HCT116 (cell line): ENCODE results near the gene ITIH5. TPM values are rescaled to one million over a fixed set of nuclear protein-coding genes. Genes with fewer than 3 reads are reported as not detected.

Experiments
- ATAC-seq: fragments of 200-7000 bp; cut with Tn5 transposase; 2 replicates; pipeline ENCODE4 v1.9.1; 2020; ENCODE audit warnings: mild to moderate bottlenecking, moderate library complexity
- BruUV-seq: library from RNA; stranded (reverse); fragments of 400-500 nt; replicated peaks from 2 replicates; lab custom pipeline; 2021; lab: Mats Ljungman, UMichigan
- CTCF ChIA-PET: fragments of 300-600 bp; sonication (Branson Sonifier 250); formaldehyde crosslinking; loops from one replicate; lab custom pipeline; 2021; ENCODE audit warnings: antibody characterized with exemption; lab: Charles Lee
- POLR2A ChIA-PET: fragments of 300-600, 350-600 bp; sonication (Branson Sonifier 250); formaldehyde crosslinking; loops from one replicate; lab custom pipeline; 2021; ENCODE audit warnings: antibody characterized with exemption; lab: Charles Lee
- RAD21 ChIA-PET, 2 experiments: fragments of 300-600 bp; sonication (Branson Sonifier 250); formaldehyde crosslinking; loops; one replicate each; lab custom pipeline; 2023; ENCODE audit warnings: low total read pairs in 2 of 2; ENCODE audit not compliant: uncharacterized antibody in 2 of 2, unreplicated experiment in 2 of 2, low non-redundant PET in 1 of 2; lab: Charles Lee
- DNase-seq: peaks from one replicate; pipeline ENCODE4 v3.0.0-alpha.2; 2010; ENCODE audit warnings: low read depth, low spot score
- H2AFZ ChIP-seq: fragments of 200-600 bp; shearing (Covaris generic), sonication (generic); 2 replicates; pipeline ENCODE4 v1.6.1; 2017; ENCODE audit warnings: low read depth, mixed run types, mixed read lengths, antibody characterized with exemption, low read length; ENCODE audit not compliant: poor library complexity, severe bottlenecking
- H3K27ac ChIP-seq: 2 replicates; pipeline ENCODE4 v1.5.1; 2012; ENCODE audit warnings: low read depth, low read length
- H3K27me3 ChIP-seq: fragments of 200-600 bp; sonication (generic); 2 replicates; pipeline ENCODE4 v1.6.1; 2016; ENCODE audit warnings: mixed run types, low read length, mixed read lengths; ENCODE audit not compliant: insufficient read depth
- H3K36me3 ChIP-seq, 2 experiments: fragments of 200-500 bp in 1 of 2; fragments of 200-600 bp in 1 of 2; sonication (Bioruptor generic) in 1 of 2; sonication (generic) in 1 of 2; 2 replicates each; pipeline versions ENCODE4 v1.5.1 to v1.6.1; 2014 to 2016; ENCODE audit warnings: low read length in 2 of 2, inconsistent platforms in 1 of 2, mixed read lengths in 1 of 2, mixed run types in 1 of 2; ENCODE audit not compliant: insufficient read depth in 2 of 2, control insufficient read depth in 1 of 2
- H3K4me1 ChIP-seq, 2 experiments: fragments of 200-600 bp in 1 of 2; sonication (generic) in 1 of 2; 2 replicates each; pipeline versions ENCODE4 v1.5.1 to v1.6.1; 2012 to 2017; ENCODE audit warnings: low read length in 2 of 2, inconsistent platforms in 1 of 2, mild to moderate bottlenecking in 1 of 2, mixed read lengths in 1 of 2, mixed run types in 1 of 2, moderate library complexity in 1 of 2; ENCODE audit not compliant: insufficient read depth in 2 of 2, control insufficient read depth in 1 of 2
- H3K4me2 ChIP-seq: fragments of 200-600 bp; sonication (generic); 2 replicates; pipeline ENCODE4 v1.6.1; 2017; ENCODE audit warnings: mixed run types, low read length, mixed read lengths
- H3K4me3 ChIP-seq, 2 experiments: fragments of 200-600 bp in 1 of 2; sonication (generic) in 1 of 2; replicated peaks in 1 of 2; 2 replicates each; pipeline ENCODE4 v1.5.1; 2011 to 2016; ENCODE audit warnings: low read length in 2 of 2, control low read depth in 1 of 2, low read depth in 1 of 2, mild to moderate bottlenecking in 1 of 2, mixed read lengths in 1 of 2, mixed run types in 1 of 2
- H3K79me2 ChIP-seq: fragments of 200-600 bp; sonication (generic); 2 replicates; pipeline ENCODE4 v1.6.1; 2017; ENCODE audit warnings: mild to moderate bottlenecking, mixed run types, low read length, moderate library complexity, mixed read lengths; ENCODE audit not compliant: insufficient read depth
- H3K9ac ChIP-seq: fragments of 200-600 bp; sonication (generic); 2 replicates; pipeline ENCODE4 v1.6.1; 2016; ENCODE audit warnings: low read length, mixed read lengths
- H3K9me2 ChIP-seq: fragments of 200-600 bp; sonication (generic), shearing (Covaris generic); 2 replicates; pipeline ENCODE4 v1.6.1; 2017; ENCODE audit warnings: mixed run types, mild to moderate bottlenecking, moderate library complexity; ENCODE audit not compliant: insufficient read depth
- H3K9me3 ChIP-seq, 2 experiments: fragments of 200-500 bp in 1 of 2; fragments of 200-600 bp in 1 of 2; sonication (Bioruptor generic) in 1 of 2; sonication (generic) in 1 of 2; 2 replicates each; pipeline ENCODE4 v1.6.1; 2014 to 2017; ENCODE audit warnings: low read length in 2 of 2, mixed read lengths in 2 of 2, inconsistent platforms in 1 of 2, low read depth in 1 of 2, mild to moderate bottlenecking in 1 of 2, mixed run types in 1 of 2, moderate library complexity in 1 of 2; ENCODE audit not compliant: control insufficient read depth in 1 of 2, insufficient read depth in 1 of 2
- H4K20me1 ChIP-seq: fragments of 200-600 bp; sonication (generic), shearing (Covaris generic); 2 replicates; pipeline ENCODE4 v1.6.1; 2017; ENCODE audit warnings: mixed run types, mild to moderate bottlenecking, moderate library complexity; ENCODE audit not compliant: insufficient read depth
- ATF3 ChIP-seq: IDR thresholded peaks from 2 replicates; pipeline ENCODE4 v1.6.1; 2012
- CBX3 ChIP-seq: IDR thresholded peaks from 2 replicates; pipeline ENCODE4 v1.6.1; 2012; ENCODE audit warnings: low read depth
- CTCF ChIP-seq, 3 experiments: fragments of 200-600 bp in 1 of 3; sonication (generic) in 1 of 3; IDR thresholded peaks in 2 of 3; conservative IDR thresholded peaks in 1 of 3; 2 replicates each; pipeline ENCODE4 v1.5.1; 2012 to 2017; ENCODE audit warnings: low read depth in 2 of 3, low read length in 2 of 3, antibody characterized with exemption in 1 of 3, borderline replicate concordance in 1 of 3, control low read depth in 1 of 3, mild to moderate bottlenecking in 1 of 3, mixed read lengths in 1 of 3, mixed run types in 1 of 3, moderate library complexity in 1 of 3; ENCODE audit not compliant: insufficient read depth in 1 of 3
- EGR1 ChIP-seq: IDR thresholded peaks from 2 replicates; pipeline ENCODE4 v1.6.1; 2012; ENCODE audit warnings: low read depth
- ELF1 ChIP-seq: IDR thresholded peaks from 2 replicates; pipeline ENCODE4 v1.6.1; 2012; ENCODE audit warnings: low read depth, borderline replicate concordance
- EZH2 ChIP-seq: fragments of 200-600 bp; sonication (generic); IDR thresholded peaks from 2 replicates; pipeline ENCODE4 v1.6.1; 2017; ENCODE audit warnings: antibody characterized with exemption, mixed run types
- EZH2phosphoT487 ChIP-seq: fragments of 200-600 bp; IDR thresholded peaks from 2 replicates; pipeline ENCODE4 v1.6.1; 2018; ENCODE audit warnings: antibody characterized with exemption, borderline replicate concordance
- MAX ChIP-seq: IDR thresholded peaks from 2 replicates; pipeline ENCODE4 v1.6.1; 2012
- POLR2A ChIP-seq: IDR thresholded peaks from 2 replicates; pipeline ENCODE4 v1.7.0; 2011; ENCODE audit warnings: borderline replicate concordance; ENCODE audit not compliant: insufficient read depth, insufficient read length; ENCODE audit errors: extremely low read depth
- POLR2AphosphoS5 ChIP-seq: IDR thresholded peaks from 2 replicates; pipeline ENCODE4 v1.6.1; 2011; ENCODE audit warnings: mild to moderate bottlenecking, low read depth, low read length, moderate library complexity
- RAD21 ChIP-seq: IDR thresholded peaks from 2 replicates; pipeline ENCODE4 v1.6.1; 2012; ENCODE audit warnings: low read depth, mild to moderate bottlenecking
- REST ChIP-seq: IDR thresholded peaks from 2 replicates; pipeline ENCODE4 v1.6.1; 2012; ENCODE audit warnings: low read depth
- SP1 ChIP-seq: IDR thresholded peaks from 2 replicates; pipeline ENCODE4 v1.6.1; 2012; ENCODE audit warnings: low read depth
- SRF ChIP-seq: IDR thresholded peaks from 2 replicates; pipeline ENCODE4 v1.6.1; 2012; ENCODE audit warnings: low read depth
- TCF7L2 ChIP-seq: IDR thresholded peaks from 2 replicates; pipeline ENCODE4 v1.7.0; 2011; ENCODE audit warnings: borderline replicate concordance, inconsistent platforms; ENCODE audit not compliant: insufficient read depth, insufficient read length; ENCODE audit errors: extremely low read depth
- YY1 ChIP-seq: IDR thresholded peaks from 2 replicates; pipeline ENCODE4 v1.6.1; 2011; ENCODE audit warnings: low read length, low read depth, moderate library complexity, mild to moderate bottlenecking; ENCODE audit not compliant: insufficient replicate concordance; ENCODE audit errors: extremely low read depth
- ZBTB33 ChIP-seq: IDR thresholded peaks from 2 replicates; pipeline ENCODE4 v1.6.1; 2011; ENCODE audit warnings: mild to moderate bottlenecking, low read length, moderate library complexity; ENCODE audit not compliant: insufficient replicate concordance; ENCODE audit errors: extremely low read depth
- ZFX ChIP-seq: fragments of 450-650 bp; IDR thresholded peaks from 2 replicates; pipeline ENCODE4 v1.6.1; 2017
- ZNF274 ChIP-seq: fragments of 200-500 bp; sonication (Bioruptor generic); IDR thresholded peaks from 2 replicates; pipeline ENCODE4 v1.6.1; 2014; ENCODE audit warnings: mild to moderate bottlenecking, low read depth, low read length, inconsistent platforms
- intact Hi-C: fragments of 100-400 bp; cut with micrococcal nuclease; formaldehyde crosslinking; loops from 2 replicates; pipeline ENCODE4 v1.10.0; 2022
- total RNA-seq: library from RNA; stranded (reverse); gene quantifications from one replicate; pipeline ENCODE4 v1.2.1, GENCODE V29; 2021; ENCODE audit not compliant: unreplicated experiment

Gene ITIH5
- total RNA-seq, 1 experiment from 2014 or later: not detected

GRCh38 chr10:7596356-7596755, 70.4 kb downstream of the ITIH5 start:
- no peak for TF ChIP-seq SP1
- no peak for TF ChIP-seq RAD21
- TF ChIP-seq EGR1: no peak
- no peak for TF ChIP-seq EZH2
- TF ChIP-seq ELF1: no peak
- no peak for TF ChIP-seq ATF3
- no peak for TF ChIP-seq CTCF (IDR thresholded peaks at IDR 0.05 in 2 of 3, conservative IDR thresholded peaks at IDR 0.05 in 1 of 3; ENCODE audit: borderline replicate concordance in 1 of 3, insufficient read depth in 1 of 3, low read depth in 2 of 3, low read length in 2 of 3)
- TF ChIP-seq SRF: no peak
- no peak for TF ChIP-seq YY1
- TF ChIP-seq ZNF274: no peak
- no peak for TF ChIP-seq TCF7L2
- TF ChIP-seq POLR2AphosphoS5: no peak
- no peak for TF ChIP-seq REST
- no peak for TF ChIP-seq POLR2A
- no peak for TF ChIP-seq CBX3
- TF ChIP-seq EZH2phosphoT487: no peak
- TF ChIP-seq MAX: no peak
- TF ChIP-seq ZBTB33: no peak
- no peak for TF ChIP-seq ZFX
- no TSS peak for BruUV-seq
- Histone ChIP-seq H3K9ac (no peak overlapping the region), H3K27me3 (peaks cover 31% of the 10 kb centered on the region), H3K4me3 (no peak overlapping the region), H3K4me1 (no peaks in the 10 kb centered on the region), H2AFZ (no peak overlapping the region), H3K9me2 (no peaks in the 10 kb centered on the region), H3K9me3 (no peaks in the 10 kb centered on the region), H3K79me2 (no peaks in the 10 kb centered on the region), H3K4me2 (no peak overlapping the region), H4K20me1 (no peaks in the 10 kb centered on the region), H3K27ac (no peak overlapping the region), H3K36me3 (no peaks in the 10 kb centered on the region)
- ChIA-PET RAD21 (no interaction called here), POLR2A (no interaction called here), CTCF (interaction anchor here (1.0 kb wide), 1 partner anchor 90 kb away, joined by 3 read pairs; no protein-coding TSS in a partner anchor)
- ATAC-seq (no peak), DNase-seq (no peak)
- intact Hi-C loops: no loop called here
